NCI-H524 (cell line): ENCODE results near the gene CHN2.

Source experiments
- DNase-seq, 2 experiments: peaks; one replicate each; lab custom pipeline; 2025; lab: John Stamatoyannopoulos, UW

CHN2 gene

DNA sequence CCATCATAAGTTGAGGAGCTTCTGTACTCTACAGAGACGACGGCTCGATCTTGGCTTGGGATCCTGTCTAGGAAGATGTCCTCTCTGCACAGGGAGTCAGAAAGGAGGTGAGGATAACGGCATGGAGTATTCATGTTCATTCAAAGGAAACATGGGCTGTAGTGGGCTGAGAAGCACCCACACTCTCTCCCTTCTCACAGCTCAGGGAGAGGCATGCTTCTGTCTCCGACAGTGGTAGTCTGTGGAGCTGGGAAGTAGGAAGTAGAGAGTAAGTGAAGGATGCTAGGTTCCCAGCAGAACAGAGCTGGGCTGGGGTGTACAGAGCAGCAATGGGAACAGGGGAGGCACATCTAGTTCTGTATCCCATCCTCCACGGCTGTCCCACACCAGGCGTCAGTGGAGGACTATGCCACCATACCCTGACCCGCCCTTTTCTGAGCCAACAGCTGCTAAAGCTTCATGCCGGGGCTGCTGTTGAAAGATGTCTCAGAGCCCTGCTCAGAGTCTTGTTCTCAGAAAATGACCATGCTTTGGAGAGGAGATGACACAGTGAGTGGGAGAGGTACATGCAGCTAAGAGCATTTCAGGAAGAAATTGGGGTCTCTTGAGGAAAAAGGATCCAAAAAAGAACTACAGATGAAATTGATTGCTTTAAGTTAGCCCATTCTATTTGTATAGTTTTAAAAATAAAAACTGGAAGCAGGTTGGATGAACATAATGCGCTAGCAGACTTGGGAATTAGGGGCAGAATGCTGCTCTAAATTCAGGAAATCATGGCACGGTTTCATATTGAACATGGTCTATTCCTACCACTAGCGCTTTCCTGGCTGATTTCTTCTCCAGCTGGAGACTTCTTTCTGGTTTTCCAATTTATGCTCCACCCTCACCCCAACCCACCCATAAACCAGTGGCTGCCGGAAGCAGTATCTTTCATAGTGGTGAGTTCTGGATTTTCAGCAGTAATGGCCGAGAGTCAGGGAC lies 138.6 kb downstream of the CHN2 start:
- DNase-seq, result no peak

DNA sequence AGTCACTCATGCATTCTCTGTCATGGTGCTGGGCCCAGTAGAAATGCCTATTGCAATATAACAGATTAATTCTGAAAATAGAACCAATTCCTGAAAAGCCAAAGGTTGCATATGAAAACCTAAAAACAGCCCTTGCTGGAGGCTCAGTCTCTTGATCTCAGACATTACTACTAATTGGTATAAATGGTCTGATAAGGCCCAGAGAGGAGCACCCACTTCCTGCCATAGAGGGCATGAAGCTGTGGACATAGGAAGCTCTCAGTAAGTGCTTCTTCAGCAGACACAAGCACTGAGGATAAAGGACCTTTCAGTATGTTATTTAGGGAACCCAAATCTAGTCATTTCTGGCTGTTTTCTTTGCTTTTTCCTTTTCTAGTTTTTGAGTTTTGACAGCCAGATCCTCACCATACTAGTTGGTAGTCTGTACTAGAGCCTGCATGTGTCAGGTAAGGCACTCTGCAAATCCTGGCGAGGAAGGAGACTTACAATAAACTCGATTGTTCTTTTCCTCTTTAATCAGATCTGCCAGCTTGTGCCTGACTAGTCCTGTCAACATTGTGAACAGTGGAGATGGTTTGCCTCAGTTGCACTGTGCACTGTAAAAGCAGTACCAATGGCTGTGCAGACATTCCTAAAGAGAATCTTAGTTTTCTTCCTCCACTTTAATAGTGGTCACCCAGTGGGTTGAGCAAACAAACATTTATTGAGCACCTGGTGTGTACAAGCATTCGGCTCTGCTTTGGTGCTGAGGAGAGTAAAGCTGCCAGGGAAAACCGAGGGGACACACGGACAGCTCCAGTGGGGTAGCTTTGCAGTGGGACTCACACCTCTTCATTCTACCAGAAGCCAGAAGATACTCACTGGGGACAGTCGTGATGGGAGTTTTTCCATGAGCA lies 140.9 kb downstream of the CHN2 start:
- DNase-seq, result no peak

DNA sequence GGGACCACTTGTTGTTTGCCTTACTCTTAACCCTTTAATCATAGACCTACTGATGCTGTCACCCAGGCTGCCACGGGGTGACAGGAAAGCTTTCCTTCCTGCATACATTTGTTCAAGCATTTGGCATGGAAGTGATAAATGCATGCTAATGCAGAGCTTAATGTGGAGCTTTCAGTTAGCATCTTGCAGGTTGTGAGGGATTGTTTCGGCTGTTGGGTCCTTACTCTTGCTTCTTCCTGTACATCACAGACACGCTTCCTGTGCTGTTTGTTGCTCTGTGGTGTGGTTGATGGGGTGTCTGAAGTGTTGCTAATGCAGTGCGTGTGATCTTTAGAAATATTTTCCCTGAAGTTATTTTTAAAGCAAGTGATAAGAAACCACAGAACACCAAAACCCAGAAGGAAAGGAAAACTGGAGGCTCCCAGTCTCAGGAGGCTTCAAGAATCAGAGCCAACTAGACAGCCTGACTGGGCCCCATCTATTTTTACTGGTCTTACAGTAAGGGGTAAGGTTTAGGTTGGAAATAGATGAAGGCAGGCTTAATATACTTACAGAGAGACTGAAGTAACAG lies 143.1 kb downstream of the CHN2 start:
- no peak for DNase-seq

DNA sequence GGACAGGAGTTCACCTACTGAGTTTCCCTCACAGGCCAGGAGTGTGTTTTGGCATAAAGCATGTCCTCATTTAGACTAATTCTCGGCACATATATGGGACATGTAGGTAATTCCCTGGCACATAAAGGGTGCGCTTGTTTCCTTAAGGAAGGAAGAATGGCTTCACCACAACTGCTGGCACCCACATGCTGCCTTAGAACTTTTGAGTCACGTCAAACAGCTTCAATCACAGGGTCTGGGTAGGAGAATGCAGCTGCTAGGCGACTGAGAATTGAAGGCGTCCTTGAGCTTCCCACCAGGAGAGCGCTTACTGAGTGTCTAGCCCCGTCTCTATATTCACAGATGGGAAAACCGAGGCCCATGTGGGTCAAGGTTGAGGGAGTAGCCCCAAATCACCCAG lies 146.1 kb downstream of the CHN2 start:
- no peak for DNase-seq

DNA sequence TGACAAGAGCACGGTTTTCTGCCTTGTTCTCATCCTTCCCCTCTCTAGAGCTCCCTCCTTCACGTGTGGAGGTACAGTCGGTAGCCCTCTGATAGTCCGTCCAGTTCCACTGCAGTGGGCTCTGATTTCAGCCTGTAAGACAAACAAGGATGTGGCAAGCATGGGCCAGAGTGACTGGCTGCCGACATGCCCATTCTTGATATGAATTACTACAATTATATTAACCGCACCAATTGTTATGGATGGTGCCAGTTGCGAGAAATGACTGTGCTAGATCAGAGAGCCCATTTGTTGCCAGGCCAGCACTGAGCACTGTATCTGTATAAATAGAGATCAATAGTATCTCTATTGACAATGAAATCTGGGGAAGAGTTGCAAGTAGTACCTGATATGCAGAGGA lies 146.6 kb downstream of the CHN2 start:
- no peak for DNase-seq

DNA sequence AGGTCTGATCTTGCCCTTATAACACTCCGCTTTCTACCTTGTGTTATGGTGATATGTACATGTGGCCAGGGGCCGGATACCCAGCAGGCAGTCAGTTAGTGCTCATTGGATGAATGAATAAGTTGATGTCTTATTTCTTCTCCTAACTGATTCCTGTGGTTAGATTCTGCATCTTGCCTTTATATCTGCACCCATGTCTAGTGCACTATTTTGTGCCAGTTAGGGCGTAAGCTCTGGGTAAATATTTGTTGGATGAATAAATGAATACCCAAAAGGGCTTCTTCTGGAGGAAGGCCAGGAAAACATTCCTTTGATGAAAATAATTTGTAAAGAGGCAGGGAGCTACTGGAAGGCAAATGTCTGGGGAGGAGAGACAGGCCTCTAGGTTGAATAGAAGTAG lies 148.2 kb downstream of the CHN2 start:
- DNase-seq, result no peak

DNA sequence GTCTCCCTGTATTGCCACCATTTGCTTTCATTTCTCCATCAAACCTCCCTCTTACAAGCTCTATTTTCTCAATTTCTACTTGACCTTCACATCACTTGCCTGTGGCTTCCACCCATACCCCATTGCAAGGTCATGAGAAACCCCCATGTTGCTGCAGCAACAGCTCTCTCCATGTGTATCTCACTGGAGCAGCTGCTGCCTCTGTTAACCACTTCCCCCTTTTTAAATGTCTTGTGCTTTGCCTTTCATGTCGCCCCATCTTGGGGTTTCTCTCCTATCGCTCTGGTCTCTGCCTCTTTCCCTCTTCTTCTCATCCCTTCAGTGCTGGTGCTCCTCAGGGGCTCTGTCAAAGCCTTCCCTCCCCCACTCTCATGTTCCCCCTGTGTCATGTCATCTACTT lies 148.8 kb downstream of the CHN2 start:
- DNase-seq, result no peak

DNA sequence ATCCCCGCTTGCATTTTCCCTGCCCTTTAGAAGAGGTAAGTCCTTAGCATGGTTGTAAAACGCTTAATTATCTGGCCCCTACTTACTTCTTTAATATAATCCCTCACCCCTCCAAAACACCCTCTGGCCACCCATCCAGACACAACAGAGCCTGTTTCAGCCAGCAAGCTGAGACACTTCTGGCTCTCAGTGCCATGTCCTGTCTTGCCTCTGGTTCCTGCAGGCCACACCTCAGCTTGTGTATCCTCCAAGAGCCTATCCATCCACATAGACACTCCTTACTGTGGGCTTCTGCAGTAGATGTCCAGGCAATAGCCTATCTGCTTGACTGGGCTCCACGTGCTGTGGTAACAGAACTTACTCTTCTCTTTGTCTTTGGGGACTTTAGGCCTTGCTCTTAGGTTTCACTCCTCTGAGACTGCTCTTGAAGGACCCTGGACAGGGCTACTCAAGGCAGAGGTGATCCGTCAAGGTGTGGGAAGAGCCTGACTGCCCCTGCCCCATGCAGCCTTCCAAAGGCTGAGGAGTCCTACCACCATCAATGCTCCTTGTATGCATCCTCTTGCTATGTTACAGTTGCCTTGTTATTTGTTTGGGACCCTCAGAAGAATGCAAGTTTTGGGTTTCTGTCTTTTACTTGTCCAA lies 149.9 kb downstream of the CHN2 start:
- no peak for DNase-seq

DNA sequence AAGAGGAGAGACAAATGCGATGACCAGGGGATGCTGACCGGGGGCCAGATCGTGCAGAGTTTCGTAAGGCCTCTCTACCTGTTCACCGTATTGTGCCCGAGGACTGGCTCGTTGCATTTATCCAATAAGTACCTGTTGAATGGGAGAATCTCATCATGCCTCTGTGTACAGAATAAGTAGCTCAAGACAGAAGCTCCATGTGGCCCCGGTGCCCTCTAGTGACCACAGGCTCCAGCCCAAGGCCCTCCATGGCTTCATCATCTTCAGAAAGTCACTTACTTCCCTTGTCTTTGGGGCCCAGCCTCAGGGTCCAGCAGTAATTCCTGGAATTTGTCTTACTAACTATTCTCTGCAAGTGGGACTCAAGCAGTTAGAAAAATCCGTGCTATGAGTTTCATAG lies 151.0 kb downstream of the CHN2 start:
- DNase-seq, result peak; percentile 7 to 43

DNA sequence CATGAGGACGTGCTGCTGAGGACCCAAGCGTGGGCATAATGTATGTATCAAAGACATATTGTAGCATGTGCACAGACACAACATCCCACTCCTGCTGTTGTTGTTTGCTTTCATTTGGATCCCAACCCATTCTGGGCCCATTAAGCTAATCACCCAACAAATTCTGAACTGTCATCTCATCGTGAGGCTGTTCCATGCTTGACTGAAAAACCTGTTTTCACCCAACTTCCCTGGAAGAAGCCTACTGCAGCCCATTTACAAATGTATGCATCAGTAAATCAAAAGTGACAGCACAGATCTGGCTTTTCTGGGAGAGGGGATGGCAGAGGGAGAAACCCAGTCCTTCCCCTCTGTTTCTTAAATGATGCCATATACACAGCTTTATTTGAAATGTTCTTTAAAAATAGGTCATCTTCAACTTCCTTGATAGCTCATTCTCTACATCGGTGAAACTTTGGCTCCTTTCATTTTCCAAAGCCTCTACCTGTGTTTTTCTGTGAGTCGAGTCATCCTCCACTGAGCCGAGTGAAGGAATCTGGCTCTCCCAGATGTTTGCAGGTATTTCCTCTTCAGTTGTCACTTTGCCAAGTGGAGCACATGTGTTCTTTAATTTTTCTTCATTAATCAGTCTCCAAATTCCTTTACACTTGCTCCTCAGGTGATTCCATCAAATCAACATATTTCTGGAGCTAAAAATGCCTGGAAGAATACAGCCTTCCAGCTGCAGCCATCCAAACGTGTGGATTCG lies 151.8 kb downstream of the CHN2 start:
- DNase-seq, result no peak

DNA sequence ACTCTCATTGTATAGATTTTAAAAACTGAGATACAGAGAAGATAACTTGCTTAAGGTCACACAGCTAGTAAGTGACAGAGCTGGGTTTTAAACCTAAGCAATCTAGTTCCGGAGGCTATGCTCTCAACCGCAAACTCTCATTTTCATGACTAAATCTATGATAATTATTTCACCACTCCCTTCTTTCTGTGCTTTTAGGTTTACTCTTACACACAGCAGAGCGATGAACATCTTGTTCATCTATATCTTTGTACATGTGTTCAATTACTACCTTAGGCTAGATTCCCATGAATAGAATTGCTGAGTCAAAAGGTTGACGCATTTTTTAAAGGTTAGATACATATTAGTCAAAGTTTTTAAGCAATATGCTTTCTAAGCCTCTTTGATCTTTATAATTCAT lies 154.8 kb downstream of the CHN2 start:
- no peak for DNase-seq

DNA sequence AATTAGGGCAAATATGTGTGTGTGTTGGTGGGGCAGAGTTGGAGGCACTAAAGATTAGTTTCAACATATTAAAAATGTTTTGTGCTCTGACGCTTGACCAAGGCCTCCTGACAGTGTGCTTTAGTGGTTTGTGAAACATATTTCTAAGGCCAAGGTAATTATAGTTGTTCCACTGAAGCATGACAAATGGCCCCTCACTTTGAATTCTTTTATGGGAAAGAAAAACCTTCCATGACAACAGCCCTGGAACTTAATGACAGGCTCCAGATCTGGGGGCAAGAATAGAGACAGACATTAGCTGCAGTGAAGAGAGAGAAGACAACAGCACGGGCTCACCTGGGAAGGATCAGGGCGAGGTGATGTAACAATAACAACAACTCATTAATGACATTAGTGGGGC lies 155.8 kb downstream of the CHN2 start:
- no peak for DNase-seq

DNA sequence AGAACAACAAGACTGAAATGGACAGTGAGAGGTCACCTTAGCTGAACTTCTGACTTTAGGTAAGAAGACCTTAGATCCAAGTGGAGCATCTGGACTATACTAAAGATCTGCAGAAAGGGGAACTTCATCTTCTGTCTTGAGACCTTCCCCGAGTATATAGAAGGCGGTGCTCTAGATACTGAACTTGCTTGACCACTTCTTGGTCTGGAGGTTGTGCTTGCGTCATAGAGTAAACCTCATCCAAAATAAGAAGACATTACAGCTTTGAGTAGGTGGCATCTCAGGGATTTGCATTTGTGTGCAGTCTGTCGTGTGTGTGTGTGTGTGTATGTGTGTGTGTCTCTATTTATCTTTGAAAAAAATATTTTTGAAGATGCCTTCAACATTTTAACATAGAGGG lies 157.5 kb downstream of the CHN2 start:
- DNase-seq, result no peak

DNA sequence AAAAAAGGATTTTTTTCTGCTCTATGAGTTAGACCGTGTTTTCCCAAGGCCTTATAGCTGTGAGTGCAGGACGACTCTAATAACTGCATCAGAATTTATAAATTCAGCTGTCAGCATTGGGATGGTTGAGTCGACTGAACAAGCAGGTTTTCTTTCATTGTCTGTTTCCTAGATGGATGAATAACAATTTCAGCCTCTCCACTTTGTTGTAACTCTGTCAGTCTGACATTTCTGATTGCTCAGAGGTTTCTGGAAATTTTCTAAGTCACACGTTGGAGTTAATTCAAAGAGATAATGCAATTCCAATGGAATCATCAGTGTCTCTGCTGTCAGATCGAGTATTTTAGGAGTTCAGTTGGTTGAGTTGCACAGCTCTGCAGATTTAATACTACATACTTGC lies 159.2 kb downstream of the CHN2 start:
- DNase-seq, result no peak

DNA sequence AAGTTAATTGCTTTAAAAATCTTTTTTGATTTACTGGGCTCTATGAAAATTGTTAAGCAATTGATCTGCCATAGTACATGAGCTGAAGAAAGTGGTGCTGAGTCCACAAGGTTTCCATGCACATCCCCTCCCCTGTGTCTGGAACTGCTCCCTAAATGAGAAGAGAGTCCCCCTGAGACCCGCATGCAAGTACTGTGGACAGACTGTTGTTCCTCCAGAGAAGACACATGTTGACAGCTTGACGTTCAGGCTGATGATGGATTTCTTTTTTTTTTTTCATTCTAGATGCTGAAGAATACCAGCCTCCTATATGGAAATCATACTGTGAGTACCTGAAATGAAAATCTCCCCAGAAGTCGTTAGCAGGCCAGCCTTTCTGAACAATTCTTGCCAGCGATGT lies 159.8 kb downstream of the CHN2 start:
- no peak for DNase-seq

DNA sequence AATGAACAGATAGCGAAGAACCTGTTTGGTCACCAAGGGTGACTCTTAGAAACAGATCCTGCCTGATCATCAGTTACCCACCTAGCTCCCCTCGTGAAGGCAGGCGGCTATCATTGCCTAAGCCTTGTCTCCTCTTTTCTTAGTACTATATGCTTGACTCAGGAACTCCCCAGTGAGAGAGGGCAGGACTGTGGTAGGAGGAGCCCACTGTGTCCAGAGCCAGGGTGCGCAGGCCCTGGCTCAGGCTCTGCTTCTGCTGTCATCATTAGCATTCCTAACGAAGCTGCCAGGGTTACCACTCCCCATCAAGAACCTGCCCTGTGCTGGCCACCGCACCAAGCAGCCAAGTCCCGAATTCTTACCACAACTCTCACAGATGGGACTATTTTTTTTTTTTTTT lies 160.8 kb downstream of the CHN2 start:
- no peak for DNase-seq

DNA sequence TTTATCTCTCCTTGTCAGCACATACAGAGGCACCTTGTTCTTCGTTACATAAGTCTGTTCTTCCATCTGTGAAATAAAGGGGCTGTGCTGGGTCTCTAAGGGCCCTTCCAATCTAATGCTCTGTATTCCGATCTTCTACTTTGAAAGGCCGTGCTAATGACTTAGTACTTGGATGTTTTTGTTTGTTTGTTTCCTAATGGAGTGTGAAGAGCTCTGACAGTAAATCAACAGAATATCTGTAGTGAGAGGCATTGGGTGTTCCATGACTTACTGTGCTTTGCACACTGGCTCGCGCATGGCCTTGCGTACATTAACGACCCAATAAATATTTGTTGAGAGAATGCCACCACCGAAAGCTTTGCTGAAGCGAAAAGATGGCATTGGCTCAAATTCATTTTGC lies 162.1 kb downstream of the CHN2 start:
- no peak for DNase-seq

DNA sequence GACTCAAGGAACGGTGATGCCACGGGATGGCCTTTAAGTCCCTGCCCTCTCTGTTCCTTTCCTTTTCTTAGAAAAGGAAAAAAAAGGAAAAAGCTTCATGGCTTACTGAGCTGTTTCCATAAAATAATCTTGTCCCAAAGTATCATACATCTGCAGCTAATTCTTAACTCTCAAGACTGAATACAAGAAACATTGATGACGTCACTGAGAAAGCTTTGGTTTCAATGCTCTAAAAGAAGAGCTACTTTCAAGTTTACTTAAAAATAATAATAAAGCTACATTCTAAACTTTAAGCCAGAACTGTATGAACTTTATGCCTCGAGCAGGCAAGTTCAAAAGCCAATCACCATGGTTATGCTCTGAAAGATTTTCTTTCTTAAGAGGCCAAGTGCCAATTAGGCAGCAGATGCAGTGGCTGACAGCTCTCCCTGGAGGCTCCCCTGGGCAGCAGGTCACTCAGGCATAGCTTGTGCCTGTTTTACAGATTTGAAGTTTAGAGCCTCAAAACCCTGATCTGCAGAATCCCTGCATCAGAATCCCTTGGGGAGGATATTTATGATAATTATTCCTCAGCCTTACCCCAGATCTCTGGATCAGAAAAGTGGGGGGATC lies 165.0 kb downstream of the CHN2 start:
- DNase-seq, result peak in 1 of 2 experiments; percentile 30

DNA sequence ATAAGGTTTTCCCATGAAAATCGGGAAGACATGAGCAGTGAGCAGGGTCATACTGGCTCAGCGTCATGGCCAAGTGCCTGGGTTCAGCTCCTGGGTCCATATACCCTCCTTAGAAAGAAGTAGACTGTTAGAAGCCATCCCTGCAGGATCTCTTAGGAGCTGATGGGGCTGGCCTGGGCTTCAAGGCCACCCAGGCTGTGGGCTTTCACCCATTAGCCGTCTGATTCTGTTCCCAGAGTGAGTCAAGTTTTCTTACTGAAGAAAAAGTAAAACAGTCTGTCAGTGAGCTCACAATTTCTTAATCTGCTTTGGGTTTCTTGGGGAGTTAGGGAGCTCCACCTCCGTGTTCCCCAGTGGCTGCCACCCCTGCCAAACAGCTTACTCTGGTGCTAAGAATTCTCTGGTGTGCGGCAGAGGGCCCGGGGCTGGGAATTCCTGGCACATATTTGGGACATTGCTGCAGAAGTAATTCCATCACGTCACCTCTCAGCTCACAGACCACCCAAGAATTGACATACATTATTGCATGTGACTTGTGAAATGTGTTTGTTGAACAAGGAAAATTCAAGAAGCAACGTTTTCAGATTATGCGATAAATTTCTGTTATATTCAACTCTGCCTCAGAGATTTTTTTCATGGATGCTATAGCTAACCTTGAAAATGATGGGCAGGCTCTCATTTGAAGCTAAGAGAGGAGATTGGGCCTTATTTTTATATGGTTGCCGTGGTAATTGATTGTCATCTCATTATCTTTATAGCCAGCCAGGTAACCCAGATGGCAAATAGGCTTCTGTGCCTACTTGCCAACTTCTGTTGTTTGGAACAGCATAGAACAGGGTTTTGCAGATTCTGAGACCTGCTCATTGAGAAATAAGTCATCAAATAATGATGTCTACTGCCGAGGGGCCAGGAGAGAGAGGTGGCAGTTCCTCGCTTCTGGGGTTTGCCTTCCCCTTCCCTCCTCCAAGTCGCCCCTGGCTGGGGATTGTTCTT lies 166.4 kb downstream of the CHN2 start:
- DNase-seq, result no peak

DNA sequence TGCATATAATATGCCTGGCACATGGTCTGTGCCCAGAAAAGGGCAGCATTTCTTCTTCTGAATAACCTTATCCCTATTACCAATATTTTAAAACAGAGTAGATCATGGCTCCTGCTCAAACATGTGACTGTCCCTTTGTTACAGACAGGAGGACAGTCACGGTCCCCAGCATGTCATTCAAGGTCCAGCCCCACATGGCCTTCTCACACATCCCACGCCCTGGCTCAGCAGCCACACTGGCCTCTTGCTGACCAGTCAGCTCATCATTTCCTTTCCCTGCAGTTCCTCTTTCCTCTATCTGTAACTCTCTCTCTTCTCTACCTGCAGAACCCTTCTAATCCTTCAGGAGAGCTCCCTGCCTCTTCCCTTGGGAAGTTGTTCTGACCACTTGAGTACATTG lies 167.8 kb downstream of the CHN2 start:
- DNase-seq, result no peak
